ENCODE data around the gene PDE7B.

PDE7B gene

DNA sequence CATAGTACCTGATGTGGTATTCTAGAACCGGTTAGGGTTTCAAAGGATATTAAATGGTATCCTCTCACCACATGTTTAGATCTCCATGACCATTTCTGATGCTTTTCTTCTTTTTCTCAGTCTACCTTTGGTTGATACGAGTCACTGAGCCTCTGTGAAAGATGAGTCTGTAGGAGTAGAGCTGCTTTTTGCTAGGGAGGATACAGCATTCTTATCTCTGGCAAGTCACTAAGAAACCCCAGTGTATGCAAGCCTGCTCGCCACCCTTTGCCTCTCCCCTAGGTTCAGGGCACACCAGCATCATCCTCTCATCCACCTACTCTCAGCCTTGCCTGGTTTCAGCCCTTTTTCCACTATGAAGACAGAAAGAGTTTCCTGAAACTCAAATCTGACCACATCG is 308.7 kb downstream of the PDE7B start:
- peak; percentile 3 to 14 for DNase-seq

GRCh38 chr6:136161950-136162349 is 310.4 kb downstream of the PDE7B start:
- DNase-seq: no peak

DNA sequence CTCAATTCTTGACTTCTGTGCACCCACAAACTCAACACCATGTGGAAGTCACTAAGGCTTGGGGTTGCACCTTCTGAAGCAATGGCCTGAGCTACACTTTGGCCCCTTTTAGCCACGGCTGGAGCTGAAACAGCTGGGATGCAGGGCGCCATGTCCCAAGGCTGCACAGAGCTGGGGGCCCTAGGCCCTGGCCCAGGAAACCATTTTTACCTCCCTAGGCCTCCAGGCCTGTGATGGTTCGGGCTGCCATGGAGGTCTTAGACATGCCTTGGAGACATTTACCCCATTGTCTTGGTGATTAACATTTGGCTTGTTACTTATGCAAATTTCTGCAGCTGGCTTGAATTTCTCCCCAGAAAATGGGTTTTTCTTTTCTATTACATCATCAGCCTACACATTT is 311.8 kb downstream of the PDE7B start:
- no peak for DNase-seq

GRCh38 chr6:136166815-136167214 is 315.3 kb downstream of the PDE7B start:
- no peak for DNase-seq

DNA sequence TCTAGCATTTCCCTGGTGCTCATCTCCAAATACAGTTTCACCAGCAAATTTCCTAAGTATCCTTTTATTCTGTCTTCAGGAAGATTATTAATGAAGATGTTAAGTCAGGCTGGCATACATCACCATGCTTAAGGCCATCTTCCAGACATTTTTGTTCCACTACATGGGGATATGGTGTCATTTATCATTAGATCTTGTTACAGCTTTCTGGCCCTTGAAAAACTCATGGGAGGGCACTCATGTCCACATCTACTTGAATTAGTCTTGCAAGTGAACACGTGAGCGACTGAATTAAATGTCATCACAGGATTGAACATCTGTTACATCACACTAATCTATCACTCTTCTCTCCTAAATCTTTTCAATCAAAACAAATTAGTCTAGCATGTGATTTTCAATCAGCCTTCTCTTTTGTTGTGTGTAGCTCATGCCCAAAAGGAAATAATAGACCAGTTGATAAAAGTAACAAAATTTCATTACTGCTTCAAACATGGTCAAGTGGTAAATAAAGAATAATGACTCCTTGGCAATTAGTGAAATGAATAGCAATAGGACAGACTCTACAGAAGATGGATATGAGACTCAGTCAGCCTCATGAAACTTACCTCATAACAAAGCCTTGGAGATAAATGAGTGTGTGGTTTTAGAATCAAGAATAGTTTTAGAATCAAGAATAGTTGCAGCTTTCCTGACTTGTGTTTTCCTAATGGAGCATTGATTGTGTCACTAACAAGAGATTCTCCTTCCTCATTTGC is 318.1 kb downstream of the PDE7B start:
- DNase-seq: no peak

GRCh38 chr6:136171231-136171630 is 319.7 kb downstream of the PDE7B start:
- DNase-seq: no peak

DNA sequence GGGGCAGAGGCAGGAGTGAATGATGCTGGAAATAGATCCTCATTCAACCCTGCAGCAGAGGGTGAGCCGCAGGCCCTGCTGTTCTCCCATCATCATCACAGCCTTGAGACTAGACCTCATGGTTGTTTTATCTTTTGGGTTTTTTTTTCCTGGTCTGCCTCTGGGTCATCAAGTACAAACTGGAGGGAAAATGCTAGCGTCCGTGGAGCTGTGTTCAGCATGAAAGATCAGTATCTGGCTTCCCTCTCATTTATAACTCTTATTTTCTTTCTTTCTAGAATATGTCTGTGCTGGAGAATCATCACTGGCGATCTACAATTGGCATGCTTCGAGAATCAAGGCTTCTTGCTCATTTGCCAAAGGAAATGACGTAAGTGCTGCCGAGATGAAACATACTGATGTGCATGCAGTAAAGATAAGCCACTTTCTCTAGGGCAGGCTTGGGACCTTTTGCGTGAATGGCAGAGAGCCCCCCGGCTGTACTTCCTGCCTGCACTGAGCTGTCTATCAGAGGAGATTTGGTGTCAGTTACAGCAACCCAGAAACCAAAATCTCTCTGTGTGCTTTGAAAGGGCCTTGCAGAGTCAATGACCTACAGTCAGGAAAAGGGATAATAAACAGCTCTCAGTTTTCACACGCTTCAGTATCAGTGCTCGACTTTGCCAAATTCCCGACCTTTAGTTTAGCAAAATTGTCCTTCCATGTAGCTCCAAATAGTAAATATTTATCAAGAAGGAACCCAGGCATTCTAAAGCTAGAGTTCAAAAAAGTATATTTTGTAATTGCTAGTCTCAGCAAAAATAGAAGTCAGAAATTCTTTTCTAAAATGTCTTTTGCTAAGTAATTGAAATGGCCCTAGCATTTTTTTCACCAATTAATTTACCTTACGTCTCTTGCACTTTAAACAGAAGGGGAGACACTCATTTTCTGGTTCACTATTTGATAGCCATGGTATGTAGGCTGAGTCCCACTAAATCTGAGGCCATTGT is 322.3 kb downstream of the PDE7B start:
- DNase-seq: no peak

DNA sequence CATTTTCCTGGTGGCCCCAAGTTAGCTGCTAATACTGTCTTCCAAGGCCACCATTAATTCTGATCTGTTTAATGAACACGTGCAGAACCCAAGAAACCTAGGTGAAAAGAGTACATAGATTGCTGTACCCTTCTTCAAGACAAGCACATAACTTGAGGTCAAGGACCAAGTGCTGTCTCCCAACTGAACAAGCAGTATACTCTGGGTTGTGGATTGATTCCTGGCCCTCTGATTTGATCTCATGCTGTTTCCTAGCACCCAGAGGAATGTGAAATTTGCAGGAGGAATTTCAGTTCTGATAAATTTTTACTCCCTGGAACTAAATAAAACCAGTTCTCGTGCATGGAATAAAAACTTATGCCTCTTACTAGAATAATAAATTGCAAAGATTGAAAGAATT is 323.0 kb downstream of the PDE7B start:
- no peak for DNase-seq

DNA sequence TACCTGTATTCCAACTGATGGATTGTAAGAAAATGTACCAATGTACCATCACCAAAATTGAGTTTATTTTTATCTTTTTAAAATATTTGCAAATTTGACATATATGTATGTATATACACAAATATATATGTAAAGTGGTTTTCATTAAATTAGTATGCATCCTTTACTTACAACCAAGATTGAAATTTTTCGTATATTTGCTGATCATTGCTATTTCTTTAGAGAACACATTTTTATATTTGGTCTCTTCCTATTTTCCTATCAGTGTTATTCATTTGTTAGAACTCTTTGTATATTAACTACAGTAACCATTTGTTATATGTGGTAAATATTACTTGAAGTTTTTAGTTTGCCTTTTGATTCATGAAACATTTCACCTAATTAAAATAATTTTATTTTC is 324.4 kb downstream of the PDE7B start:
- no peak for DNase-seq

DNA sequence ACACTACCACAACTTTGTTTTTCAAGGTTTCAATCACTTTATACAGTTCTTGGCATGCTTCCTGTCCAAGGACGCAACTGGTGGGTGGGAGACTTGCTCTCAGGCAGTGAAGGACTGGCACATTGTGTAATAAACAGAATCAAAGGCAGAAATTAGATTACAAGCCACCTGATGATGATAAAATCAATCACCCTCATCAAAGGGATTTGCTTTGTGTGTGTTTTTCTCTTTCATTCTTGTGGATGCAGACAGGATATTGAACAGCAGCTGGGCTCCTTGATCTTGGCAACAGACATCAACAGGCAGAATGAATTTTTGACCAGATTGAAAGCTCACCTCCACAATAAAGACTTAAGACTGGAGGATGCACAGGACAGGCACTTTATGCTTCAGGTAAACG is 327.2 kb downstream of the PDE7B start:
- no peak for DNase-seq

- DNase-seq: no peak
These were observed 329.4 kb downstream of the PDE7B start for GRCh38 chr6:136180704-136181511.

- no peak for DNase-seq
These were observed 330.0 kb downstream of the PDE7B start for GRCh38 chr6:136181512-136181833.

GRCh38 chr6:136181861-136182260 is 330.4 kb downstream of the PDE7B start:
- no peak for DNase-seq

DNA sequence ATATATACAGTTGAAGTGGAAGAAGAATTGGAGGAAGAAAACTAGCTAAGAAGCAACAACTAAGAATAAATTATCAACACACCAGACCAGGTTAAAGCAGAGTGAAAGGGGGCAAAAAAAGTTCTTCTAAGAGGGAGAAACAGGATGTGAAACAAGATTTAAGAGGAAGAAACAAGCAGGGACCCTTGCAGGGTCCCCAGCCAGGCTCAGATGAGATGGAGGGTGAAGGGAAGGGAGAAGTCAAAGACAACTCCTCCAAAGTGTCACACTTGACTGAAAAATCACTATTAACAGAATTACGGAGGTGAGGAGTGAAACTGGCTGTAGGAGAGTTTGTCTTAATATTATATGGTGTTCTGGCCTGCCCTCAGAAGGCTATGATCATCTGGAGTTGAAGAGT is 333.2 kb downstream of the PDE7B start:
- DNase-seq: no peak

DNA sequence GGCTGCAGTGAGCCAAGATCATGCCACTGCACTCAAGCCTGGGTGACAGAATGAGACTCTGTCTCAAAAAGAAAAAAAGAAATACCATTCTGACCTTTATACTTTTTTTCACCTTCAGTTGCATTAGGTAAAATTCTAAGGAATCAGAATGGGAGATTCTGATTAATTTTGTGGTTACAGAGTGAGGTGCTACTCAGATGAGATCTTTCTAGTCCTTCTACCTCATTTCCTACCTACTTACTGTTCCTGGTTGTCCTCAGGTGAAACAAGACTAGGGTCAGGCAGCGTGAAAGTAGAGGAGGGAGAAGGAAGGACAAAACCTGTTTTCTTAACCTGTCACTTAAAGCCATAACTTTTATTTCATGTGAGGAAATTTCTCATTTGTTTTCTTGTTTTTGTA is 334.9 kb downstream of the PDE7B start:
- DNase-seq: no peak

GRCh38 chr6:136188486-136188885 is 337.0 kb downstream of the PDE7B start:
- no peak for DNase-seq

DNA sequence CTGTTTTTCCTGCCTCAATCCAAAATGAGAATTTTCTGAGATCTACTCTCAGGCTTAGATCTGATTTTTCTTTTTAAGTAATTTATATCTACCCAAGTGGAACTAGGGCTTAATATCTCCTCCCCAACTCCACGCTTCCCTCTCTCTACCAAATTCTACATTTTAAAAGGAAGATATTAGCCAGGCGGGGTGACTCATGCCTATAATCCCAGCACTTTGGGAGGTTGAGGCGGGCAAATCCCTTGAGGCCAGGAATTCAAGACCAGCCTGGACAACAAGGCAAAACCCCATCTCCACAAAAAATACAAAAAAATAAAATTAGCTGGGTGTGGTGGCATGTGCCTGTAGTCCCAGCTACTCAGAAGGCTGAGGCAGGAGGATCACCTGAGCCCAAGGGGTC is 337.6 kb downstream of the PDE7B start:
- DNase-seq: no peak

GRCh38 chr6:136191606-136192312 is 340.3 kb downstream of the PDE7B start:
- no peak for DNase-seq

GRCh38 chr6:136192902-136193301 is 341.4 kb downstream of the PDE7B start:
- no peak for DNase-seq

- DNase-seq: no peak
These were observed 350.2 kb downstream of the PDE7B start for GRCh38 chr6:136201732-136202131.

GRCh38 chr6:136208783-136209182 is 357.3 kb downstream of the PDE7B start:
- no peak for DNase-seq

DNA sequence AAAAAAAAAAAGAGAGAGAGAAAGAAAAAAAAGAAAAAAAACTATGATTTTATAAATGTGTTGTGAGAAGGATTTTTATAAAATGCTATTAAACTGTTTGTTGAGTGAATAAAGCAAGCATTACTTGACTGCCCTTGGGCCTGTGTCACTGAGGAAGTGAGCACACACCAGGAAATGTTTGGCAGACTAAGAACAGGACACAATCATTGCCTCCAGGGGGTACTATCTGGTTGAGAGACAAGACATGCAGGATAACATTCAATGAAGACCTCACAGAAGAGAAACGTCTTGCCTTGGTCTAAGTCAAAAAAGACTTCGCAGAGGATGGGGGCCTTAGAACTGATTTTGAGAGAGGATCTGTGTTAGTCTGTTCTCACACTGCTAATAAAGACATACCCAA is 358.0 kb downstream of the PDE7B start:
- DNase-seq: no peak

Measured in activated CD4-positive, alpha-beta T cell treated with anti-CD3 and anti-CD28 coated beads, Interleukin-2, amount 50 U/mL, for 48 hours (primary cell).